ENCODE data around the gene TBC1D9.

GRCh38 chr4:140764785-140765392 lies 8.7 kb upstream of the TBC1D9 start:
- TF ChIP-seq POLR2A (IDR thresholded peaks at IDR 0.05) (no peak), EP300 (IDR thresholded peaks at IDR 0.05) (no peak), POLR2AphosphoS5 (IDR thresholded peaks at IDR 0.05) (no peak)
- TF ChIP-seq, protein P1, sequence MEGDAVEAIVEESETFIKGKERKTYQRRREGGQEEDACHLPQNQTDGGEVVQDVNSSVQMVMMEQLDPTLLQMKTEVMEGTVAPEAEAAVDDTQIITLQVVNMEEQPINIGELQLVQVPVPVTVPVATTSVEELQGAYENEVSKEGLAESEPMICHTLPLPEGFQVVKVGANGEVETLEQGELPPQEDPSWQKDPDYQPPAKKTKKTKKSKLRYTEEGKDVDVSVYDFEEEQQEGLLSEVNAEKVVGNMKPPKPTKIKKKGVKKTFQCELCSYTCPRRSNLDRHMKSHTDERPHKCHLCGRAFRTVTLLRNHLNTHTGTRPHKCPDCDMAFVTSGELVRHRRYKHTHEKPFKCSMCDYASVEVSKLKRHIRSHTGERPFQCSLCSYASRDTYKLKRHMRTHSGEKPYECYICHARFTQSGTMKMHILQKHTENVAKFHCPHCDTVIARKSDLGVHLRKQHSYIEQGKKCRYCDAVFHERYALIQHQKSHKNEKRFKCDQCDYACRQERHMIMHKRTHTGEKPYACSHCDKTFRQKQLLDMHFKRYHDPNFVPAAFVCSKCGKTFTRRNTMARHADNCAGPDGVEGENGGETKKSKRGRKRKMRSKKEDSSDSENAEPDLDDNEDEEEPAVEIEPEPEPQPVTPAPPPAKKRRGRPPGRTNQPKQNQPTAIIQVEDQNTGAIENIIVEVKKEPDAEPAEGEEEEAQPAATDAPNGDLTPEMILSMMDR (IDR thresholded peaks at IDR 0.05) = no peak

Measured in sigmoid colon (tissue), 4 donors.